Measurements from ENCODE around the gene APC.

APC gene

GRCh38 chr5:112737463-112738190, at the start of gene APC:
TSS of gene APC (plus strand) at chr5:112737885. CDS start at chr5:112754891, 17,006 bp downstream.
- DNase-seq (ENCODE audit: low read depth in 3 of 3, low spot score in 1 of 3), result peak; percentile 12 to 60 (median 32)

GRCh38 chr5:112689155-112689909, 48.4 kb upstream of the APC start:
- DNase-seq (ENCODE audit: low read depth in 3 of 3, low spot score in 1 of 3), result no peak

DNA sequence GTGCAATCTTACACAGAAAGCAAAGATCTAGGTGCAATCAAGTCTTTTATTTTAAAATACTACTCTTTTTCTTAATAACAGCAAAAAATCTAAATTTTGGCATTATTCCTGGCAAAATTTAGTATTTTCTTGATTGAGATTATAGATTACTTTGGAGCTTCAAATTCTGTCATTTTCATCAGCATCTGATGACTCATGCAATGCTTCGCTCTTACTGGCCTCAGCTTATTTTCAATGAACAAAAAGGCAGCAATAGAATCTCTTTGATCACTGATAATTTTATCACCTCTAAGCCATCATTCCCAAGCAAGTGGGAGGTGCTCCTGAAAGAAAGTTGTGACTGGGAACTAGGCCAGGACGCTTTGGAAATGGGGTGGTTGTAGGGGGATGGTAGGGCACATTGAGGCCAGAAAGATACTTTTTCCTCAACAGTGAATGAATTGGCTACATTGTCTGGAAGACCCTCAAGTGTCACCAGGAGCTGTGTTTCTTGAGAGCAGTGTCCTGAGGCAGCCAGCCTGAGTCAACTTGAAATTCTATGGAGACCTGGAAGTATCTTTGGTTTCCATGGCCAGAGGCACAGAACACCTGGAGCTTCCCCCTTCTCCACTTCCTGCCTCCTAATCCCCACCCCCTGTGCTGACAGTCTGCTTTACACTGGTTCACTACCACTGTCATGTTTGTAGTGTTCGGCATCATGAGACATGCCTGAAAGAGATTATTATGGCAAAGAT, 46.9 kb upstream of the APC start:
- DNase-seq (ENCODE audit: low read depth in 3 of 3, low spot score in 1 of 3), result no peak

GRCh38 chr5:112691339-112691680, 46.4 kb upstream of the APC start:
- DNase-seq (ENCODE audit: low read depth in 3 of 3, low spot score in 1 of 3), result no peak

- DNase-seq (ENCODE audit: low read depth in 3 of 3, low spot score in 1 of 3), result no peak
Measured at GRCh38 chr5:112691758-112692157, 45.9 kb upstream of the APC start.

- no peak for DNase-seq (ENCODE audit: low read depth in 3 of 3, low spot score in 1 of 3)
Measured at GRCh38 chr5:112692472-112692871, 45.2 kb upstream of the APC start.

- DNase-seq (ENCODE audit: low read depth in 3 of 3, low spot score in 1 of 3), result no peak
Measured at GRCh38 chr5:112693301-112693700, 44.4 kb upstream of the APC start.

DNA sequence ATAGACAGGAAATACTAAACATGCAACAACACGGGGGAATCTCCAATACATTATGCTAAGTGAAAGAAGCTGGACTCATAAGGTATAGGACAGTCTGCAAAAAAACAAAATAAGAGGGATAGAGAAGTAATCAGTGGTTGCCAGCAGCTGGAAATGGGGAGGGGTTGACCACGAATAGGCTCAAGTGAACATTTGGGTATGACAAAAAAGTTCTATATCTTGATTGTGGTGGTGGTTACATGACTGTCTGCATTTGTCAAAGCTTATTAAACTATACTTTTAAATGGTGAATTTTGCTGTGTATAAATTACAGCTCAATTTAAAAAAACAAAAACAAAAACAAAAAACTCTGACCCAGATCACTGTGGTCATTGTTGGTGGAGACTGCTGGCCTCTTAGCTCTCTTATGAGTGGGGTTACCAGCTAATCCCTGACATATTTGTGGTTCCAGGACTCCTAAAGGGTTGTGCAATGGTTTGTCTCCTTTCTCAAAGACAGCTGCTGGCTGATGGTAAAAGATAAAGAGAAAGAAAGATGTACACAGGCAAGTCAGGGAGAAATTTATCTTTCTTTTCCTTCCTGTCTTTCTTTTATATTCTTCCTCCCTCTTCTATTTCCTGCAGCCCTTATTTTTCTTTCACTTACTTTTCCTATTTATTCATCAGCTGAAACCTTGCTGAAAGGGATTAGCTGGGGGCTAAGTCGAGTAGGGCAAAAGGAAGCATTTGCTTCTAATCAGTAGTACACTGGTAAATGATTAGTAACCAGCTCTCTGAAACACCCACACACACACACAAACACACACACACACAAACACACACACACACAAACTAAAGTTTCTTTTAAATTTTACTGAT, 42.6 kb upstream of the APC start:
- no peak for DNase-seq (ENCODE audit: low read depth in 3 of 3, low spot score in 1 of 3)

- DNase-seq (ENCODE audit: low read depth in 3 of 3, low spot score in 1 of 3), result no peak
Measured at GRCh38 chr5:112696786-112697185, 40.9 kb upstream of the APC start.

- DNase-seq (ENCODE audit: low read depth in 3 of 3, low spot score in 1 of 3), result no peak
Measured at GRCh38 chr5:112697322-112697721, 40.4 kb upstream of the APC start.

DNA sequence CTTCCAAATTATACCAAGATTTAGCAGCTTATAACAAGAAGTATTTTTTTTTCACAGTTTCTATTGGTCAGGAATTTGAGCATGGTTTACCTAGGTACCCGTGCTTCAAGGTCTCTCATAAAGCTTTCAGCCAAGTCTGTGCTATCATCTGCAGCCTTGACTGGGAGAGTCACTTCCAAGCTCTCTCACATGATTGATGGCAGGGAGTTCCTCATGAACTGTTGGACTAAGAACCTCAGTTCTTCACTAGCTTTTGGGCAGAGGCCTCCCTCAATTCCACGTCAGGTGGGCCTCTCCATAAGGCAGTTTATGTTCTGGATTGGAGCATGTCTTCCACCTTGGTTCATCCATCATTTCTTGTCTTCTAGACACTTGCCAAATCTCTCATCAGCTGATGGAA, 39.9 kb upstream of the APC start:
- no peak for DNase-seq (ENCODE audit: low read depth in 3 of 3, low spot score in 1 of 3)

DNA sequence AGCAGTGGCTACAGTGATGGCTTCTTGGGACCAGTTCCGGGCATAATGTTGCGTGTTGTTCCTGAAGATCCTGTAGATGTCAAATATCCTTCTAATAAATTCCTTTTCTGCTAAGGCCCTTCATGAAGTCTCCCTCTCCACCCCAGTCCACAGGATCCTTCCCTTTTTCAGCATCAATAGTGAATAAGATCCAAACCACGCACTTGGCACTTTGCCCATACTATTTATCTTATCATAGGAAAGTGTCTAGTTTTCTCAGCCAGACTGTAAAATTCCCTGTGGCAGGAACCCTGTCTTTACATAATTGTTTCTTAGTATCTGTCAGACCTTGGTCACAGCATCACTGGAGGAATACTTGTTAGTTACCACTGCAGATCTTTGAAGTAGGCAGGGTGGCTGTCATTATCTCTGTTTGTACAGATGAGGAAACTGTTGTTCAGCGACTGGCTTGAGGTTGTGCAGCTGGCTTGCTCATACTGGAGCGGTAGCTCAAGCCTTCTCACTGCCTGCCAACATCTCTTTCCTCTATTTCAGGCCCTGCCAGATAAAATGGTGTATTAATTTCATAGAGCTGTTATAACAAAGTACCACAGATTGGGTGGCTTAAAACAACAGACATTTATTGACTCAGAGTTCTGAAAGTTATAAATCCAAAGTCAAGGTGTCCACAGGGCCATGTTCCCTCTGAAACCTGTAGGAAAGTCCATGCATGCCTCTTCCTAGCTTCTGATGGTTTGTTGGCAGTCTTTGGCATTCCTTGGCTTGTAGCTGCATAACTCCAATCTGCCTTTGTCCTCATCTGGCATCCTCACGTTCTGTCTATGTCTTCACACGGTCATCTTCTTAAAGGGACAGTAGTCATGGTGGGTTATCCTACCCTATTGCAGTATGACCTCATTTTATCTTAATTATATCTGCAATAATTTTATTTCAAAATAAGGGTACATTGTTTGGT, 33.5 kb upstream of the APC start:
- DNase-seq (ENCODE audit: low read depth in 3 of 3, low spot score in 1 of 3), result no peak

DNA sequence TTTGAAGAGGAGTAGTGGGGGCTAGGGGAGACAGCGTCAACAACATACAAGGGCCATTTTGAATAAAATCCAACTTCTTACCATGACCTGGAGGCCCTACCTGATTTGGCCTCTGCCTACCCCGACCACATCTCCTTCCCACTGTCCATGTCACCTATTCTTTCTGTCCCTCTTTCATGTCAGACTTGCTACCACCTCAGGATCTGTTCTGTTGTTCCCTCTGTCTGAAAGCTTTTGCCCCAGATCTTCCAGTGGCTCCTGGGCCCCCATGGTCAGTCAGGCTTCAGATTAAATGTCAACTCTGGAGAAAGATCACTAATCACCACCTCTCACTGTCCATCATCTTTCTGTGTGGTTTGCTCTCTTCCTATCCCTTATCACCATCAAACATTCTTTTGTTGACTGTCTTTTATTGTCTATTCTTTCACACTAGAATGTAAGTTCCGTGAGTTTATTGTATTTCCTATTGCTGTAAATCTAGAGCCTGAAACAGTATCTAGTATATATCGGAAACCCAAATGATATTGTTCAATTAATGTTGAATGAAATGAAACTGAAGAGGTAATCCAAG, 31.2 kb upstream of the APC start:
- DNase-seq (ENCODE audit: low read depth in 3 of 3, low spot score in 1 of 3), result no peak

GRCh38 chr5:112707187-112708102, 30.2 kb upstream of the APC start:
- peak; percentile 85 to 99 (median 95) for DNase-seq (ENCODE audit: low read depth in 3 of 3, low spot score in 1 of 3)

DNA sequence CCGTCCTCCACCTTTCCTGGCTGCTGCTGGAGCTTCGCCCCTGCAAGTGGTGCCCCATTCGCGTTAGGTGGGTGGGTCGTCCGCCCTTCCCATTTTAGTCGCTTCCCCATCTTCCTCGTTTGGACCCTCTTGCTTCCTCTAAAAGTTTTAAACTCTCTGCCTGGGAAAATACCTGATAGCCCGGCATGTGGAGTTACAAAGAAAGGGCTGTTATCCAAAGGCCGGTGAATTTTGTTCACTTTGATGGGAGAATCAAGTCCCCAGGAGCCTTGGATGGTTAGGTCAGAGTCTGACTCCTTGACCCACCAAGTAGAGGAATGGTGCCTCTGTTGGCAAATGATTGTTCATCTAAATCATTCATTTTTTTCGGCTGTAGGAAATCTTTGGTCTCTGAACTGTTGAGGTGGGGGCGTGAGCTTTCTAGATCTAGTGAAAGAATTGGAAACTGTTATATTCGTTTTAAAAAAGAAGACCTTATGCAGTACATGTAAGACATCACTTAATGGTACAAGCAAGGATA, 29.5 kb upstream of the APC start:
- DNase-seq (ENCODE audit: low read depth in 3 of 3, low spot score in 1 of 3), result no peak

GRCh38 chr5:112709416-112709815, 28.3 kb upstream of the APC start:
- no peak for DNase-seq (ENCODE audit: low read depth in 3 of 3, low spot score in 1 of 3)

GRCh38 chr5:112710896-112711295, 26.8 kb upstream of the APC start:
- no peak for DNase-seq (ENCODE audit: low read depth in 3 of 3, low spot score in 1 of 3)

DNA sequence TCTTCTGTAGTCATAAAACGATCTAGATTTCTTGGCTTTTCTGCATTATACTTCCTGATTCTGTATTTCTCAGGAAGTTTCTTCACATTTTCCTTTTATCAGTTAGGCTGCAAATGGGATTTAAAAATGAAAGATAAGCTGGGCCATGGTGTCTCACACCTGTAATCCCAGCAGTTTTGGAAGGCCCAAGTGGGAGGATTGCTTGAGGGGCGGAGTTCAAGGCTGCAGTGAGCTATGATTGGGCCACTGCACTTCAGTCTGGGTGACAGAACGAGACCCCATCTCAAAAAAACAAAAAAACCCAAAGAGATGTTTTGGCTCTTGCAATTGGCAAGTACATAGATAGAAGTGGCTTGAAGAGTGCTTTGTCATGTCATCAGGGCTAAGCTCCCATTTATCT, 26.2 kb upstream of the APC start:
- DNase-seq (ENCODE audit: low read depth in 3 of 3, low spot score in 1 of 3), result no peak
